Hepatocyte (in vitro differentiated cells): Measurements from ENCODE around the gene PHETA1. TPM values are rescaled to one million over a fixed set of nuclear protein-coding genes. Genes with fewer than 3 reads are reported as not detected.

ENCODE experiments used
- DNase-seq: peaks from one replicate; pipeline ENCODE4 v3.0.0-alpha.2; 2016; ENCODE audit warnings: low spot score
- H2AFZ ChIP-seq: fragments of 200-600 bp; sonication (generic); 2 replicates; pipeline ENCODE4 v1.6.0; 2016; ENCODE audit warnings: antibody characterized with exemption, mild to moderate bottlenecking
- H3K27ac ChIP-seq: fragments of 200-600 bp; sonication (generic); 2 replicates; pipeline ENCODE4 v1.5.1; 2016; ENCODE audit warnings: mild to moderate bottlenecking
- H3K27me3 ChIP-seq: fragments of 200-600 bp; sonication (generic); 2 replicates; pipeline ENCODE4 v1.6.1; 2016
- H3K36me3 ChIP-seq: fragments of 200-600 bp; sonication (generic); replicated peaks from 2 replicates; pipeline ENCODE4 v1.5.1; 2016; ENCODE audit warnings: low read depth; ENCODE audit not compliant: insufficient read depth
- H3K4me1 ChIP-seq: fragments of 200-600 bp; sonication (generic); 2 replicates; pipeline ENCODE4 v1.5.1; 2016; ENCODE audit warnings: mild to moderate bottlenecking, moderate library complexity; ENCODE audit not compliant: insufficient read depth
- H3K4me2 ChIP-seq: fragments of 200-600 bp; sonication (generic); 2 replicates; pipeline ENCODE4 v1.6.0; 2016
- H3K4me3 ChIP-seq: fragments of 200-600 bp; sonication (generic); 2 replicates; pipeline ENCODE4 v1.5.1; 2016; ENCODE audit warnings: mild to moderate bottlenecking
- H3K79me2 ChIP-seq: fragments of 200-600 bp; sonication (generic); 2 replicates; pipeline ENCODE4 v1.6.0; 2017; ENCODE audit warnings: mild to moderate bottlenecking
- H3K9me2 ChIP-seq: fragments of 200-600 bp; sonication (generic); replicated peaks from 2 replicates; pipeline ENCODE4 v1.6.0; 2017; ENCODE audit warnings: mild to moderate bottlenecking; ENCODE audit not compliant: insufficient read depth
- H3K9me3 ChIP-seq: fragments of 200-600 bp; sonication (generic); 2 replicates; pipeline ENCODE4 v1.5.1; 2016; ENCODE audit warnings: low read depth, mild to moderate bottlenecking
- H4K20me1 ChIP-seq: fragments of 200-600 bp; sonication (generic); 2 replicates; pipeline ENCODE4 v1.6.0; 2016; ENCODE audit warnings: mild to moderate bottlenecking; ENCODE audit not compliant: insufficient read depth, poor library complexity, severe bottlenecking
- EZH2 ChIP-seq: fragments of 200-600 bp; sonication (generic); IDR thresholded peaks from 2 replicates; pipeline ENCODE4 v1.6.1; 2016; ENCODE audit warnings: antibody characterized with exemption, mild to moderate bottlenecking, borderline replicate concordance
- EZH2phosphoT487 ChIP-seq: fragments of 200-600 bp; sonication (generic); IDR thresholded peaks from one replicate; pipeline ENCODE4 v1.6.1; 2018; ENCODE audit warnings: antibody characterized with exemption, mild to moderate bottlenecking, low read depth, moderate library complexity; ENCODE audit not compliant: unreplicated experiment, severe bottlenecking
- WGBS: methylation state at CpG from one replicate; pipeline ENCODE4 v1.1.6; 2016; ENCODE audit warnings: low lambda C conversion rate; ENCODE audit errors: missing lambda C conversion rate; 5-methylcytosine and 5-hydroxymethylcytosine counted together
- polyA plus RNA-seq: library from polyadenylated mRNA; unstranded; fragments of >200 nt; fragmentation: Nextera tagmentation; extraction: Ambion mirVana; gene quantifications from 2 replicates; pipeline ENCODE4 v1.2.1, GENCODE V29; 2016
- total RNA-seq: library from RNA; depleted of rRNA; stranded (reverse); fragments of >200 nt; gene quantifications from 2 replicates; pipeline ENCODE4 v1.2.3, GENCODE V29; 2014
- TF ChIP-seq, protein P1 (sequence below): fragments of 200-600 bp; sonication (generic); IDR thresholded peaks from 2 replicates; pipeline ENCODE4 v1.5.1; 2016; ENCODE audit warnings: antibody characterized with exemption, mild to moderate bottlenecking; ENCODE audit not compliant: poor library complexity

PHETA1 gene
- total and polyA plus RNA-seq, 2 experiments from 2014 or later = 24.6 to 30.9 TPM

DNA sequence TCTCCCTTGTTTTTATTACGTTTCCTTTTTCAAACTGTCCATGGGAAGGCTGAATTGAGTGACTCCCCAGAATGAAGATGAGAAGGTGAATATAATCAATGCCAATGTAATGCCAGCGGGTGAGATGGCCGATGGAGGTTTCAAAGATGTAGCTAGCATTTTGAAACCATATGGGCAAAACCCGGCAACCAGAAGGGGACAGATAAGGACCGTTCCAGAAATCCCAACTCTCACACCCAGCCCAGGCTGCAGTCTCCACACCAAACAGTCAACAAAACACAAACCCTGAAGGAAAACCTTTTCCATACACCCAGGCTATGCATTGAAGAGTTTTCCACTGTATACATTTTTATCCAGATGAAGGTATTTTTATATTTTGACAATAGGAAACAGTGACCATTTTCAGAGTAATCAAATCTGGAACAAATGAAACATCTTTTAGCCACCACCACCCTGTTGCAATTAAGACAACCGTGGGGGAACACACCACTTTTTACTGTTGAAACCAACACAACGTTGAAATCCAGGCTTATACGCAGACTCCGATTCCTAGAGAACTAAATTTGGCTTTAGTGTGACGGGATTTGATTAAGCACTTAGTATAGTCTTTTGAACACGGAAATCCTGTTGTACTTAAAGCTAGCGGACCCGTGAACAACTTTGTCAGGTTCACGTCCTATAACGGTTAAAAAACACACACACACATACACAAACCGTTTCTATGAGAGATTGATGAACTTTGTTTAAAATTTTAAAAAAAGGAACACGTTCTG lies 19.0 kb downstream of the PHETA1 start:
- TF ChIP-seq, protein P1, sequence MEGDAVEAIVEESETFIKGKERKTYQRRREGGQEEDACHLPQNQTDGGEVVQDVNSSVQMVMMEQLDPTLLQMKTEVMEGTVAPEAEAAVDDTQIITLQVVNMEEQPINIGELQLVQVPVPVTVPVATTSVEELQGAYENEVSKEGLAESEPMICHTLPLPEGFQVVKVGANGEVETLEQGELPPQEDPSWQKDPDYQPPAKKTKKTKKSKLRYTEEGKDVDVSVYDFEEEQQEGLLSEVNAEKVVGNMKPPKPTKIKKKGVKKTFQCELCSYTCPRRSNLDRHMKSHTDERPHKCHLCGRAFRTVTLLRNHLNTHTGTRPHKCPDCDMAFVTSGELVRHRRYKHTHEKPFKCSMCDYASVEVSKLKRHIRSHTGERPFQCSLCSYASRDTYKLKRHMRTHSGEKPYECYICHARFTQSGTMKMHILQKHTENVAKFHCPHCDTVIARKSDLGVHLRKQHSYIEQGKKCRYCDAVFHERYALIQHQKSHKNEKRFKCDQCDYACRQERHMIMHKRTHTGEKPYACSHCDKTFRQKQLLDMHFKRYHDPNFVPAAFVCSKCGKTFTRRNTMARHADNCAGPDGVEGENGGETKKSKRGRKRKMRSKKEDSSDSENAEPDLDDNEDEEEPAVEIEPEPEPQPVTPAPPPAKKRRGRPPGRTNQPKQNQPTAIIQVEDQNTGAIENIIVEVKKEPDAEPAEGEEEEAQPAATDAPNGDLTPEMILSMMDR = no peak
- no peak for TF ChIP-seq EZH2
- TF ChIP-seq EZH2phosphoT487 = no peak
- H3K9me3 ChIP-seq = no peaks in the 10 kb centered on the region
- H3K79me2 ChIP-seq = no peaks in the 10 kb centered on the region
- no peak for DNase-seq
- H2AFZ ChIP-seq = no peak overlapping the region
- H3K4me1 ChIP-seq = no peaks in the 10 kb centered on the region
- H3K4me3 ChIP-seq = no peak overlapping the region
- no peak overlapping the region for H3K4me2 ChIP-seq
- H3K27me3 ChIP-seq = no peaks in the 10 kb centered on the region
- WGBS = 90% methylated on average over 17 of the region's 17 CpGs
- H4K20me1 ChIP-seq = no peaks in the 10 kb centered on the region
- H3K36me3 ChIP-seq = no peaks in the 10 kb centered on the region
- no peak overlapping the region for H3K27ac ChIP-seq
- no peaks in the 10 kb centered on the region for H3K9me2 ChIP-seq

DNA sequence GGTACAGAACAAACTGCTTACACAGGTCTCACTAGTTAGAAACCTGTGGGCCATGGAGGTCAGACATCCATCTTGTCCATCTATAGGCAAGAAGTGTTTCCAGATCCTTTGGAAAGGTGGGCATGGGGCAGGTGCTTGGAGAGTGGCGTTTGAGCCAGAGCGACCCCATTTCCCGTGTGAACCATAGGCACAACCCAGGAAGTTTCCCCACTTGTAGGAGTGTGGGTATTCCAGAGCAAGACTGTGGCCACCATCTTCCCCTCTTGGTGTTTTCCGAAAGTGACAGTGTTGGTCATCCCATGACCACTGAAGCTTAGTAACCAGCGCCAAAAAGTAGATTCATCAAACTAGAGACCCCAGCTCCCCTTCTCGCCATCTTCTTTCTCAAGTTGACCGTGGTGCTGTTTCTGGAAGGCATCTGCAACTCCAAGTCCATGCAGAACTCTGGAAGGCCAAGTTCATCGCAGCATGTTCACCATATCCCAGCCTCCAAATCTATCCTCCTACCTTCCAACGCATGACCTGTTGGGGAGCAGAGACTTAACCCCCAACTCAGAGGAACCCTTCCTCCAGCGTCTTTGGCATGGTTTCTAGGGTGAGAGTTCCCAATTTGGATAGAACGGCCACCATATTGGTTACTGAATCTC lies 19.7 kb downstream of the PHETA1 start:
- no peaks in the 10 kb centered on the region for H3K9me3 ChIP-seq
- H3K4me3 ChIP-seq = no peak overlapping the region
- no peaks in the 10 kb centered on the region for H3K79me2 ChIP-seq
- no peaks in the 10 kb centered on the region for H4K20me1 ChIP-seq
- no peaks in the 10 kb centered on the region for H3K9me2 ChIP-seq
- DNase-seq = no peak
- WGBS = 89% methylated on average over 11 of the region's 11 CpGs
- H3K4me2 ChIP-seq = no peak overlapping the region
- no peak overlapping the region for H2AFZ ChIP-seq
- TF ChIP-seq EZH2 = no peak
- TF ChIP-seq EZH2phosphoT487 = no peak
- TF ChIP-seq, protein P1 = no peak
- no peaks in the 10 kb centered on the region for H3K36me3 ChIP-seq
- H3K27me3 ChIP-seq = no peaks in the 10 kb centered on the region
- H3K27ac ChIP-seq = no peak overlapping the region
- H3K4me1 ChIP-seq = no peaks in the 10 kb centered on the region

DNA sequence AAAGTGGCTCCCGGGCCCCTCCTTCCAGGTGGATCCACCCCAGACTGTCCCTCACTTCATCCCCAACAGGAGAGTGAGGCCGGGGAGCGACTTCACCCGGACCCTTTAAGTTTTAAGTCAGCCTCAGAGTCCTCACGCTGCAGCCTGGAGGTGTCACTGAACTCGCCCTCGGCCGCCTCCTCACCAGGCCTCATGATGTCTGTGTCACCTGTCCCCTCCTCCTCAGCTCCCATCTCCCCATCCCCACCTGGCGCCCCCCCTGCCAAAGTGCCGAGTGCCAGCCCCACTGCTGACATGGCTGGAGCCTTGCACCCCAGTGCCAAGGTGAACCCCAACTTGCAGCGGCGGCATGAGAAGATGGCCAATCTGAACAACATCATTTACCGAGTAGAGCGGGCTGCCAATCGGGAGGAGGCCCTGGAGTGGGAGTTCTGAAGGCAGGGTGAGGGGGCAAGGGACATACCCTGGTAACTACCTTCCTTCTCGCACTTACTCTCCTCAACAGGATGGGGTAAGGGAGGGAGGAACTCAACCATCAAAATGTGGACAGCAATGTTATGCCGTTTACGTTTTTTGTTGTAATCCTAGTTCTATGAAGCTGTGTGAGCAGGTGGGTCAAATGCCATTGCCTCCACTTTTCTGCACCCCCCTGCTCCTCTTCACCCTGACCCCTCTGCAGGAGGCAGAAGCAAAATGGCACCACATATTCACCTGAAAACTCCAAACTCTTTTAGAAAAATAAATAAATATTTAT lies 20.8 kb downstream of the PHETA1 start:
- TF ChIP-seq EZH2 (no peak), EZH2phosphoT487 (no peak)
- TF ChIP-seq, protein P1 = no peak
- Histone ChIP-seq H3K9me3 (no peaks in the 10 kb centered on the region), H3K4me2 (no peak overlapping the region), H3K4me3 (no peak overlapping the region), H3K9me2 (no peaks in the 10 kb centered on the region), H3K79me2 (no peaks in the 10 kb centered on the region), H3K4me1 (no peaks in the 10 kb centered on the region), H2AFZ (no peak overlapping the region), H3K27ac (no peak overlapping the region), H4K20me1 (no peaks in the 10 kb centered on the region), H3K27me3 (no peaks in the 10 kb centered on the region), H3K36me3 (no peaks in the 10 kb centered on the region)
- DNase-seq = no peak
- 94% methylated on average over 13 of the region's 18 CpGs for WGBS
